Retina (tissue), 1 donor: ENCODE data around the gene ASB17.
"Not testable (repeated sequence)": the region's sequence is repeated elsewhere in the genome, so short reads cannot be mapped to it uniquely, and the experiment has no call there.

Source experiments
- DNase-seq: peaks from one replicate; pipeline ENCODE4 v3.0.0-alpha.2; 2016

ASB17 gene, protein sequence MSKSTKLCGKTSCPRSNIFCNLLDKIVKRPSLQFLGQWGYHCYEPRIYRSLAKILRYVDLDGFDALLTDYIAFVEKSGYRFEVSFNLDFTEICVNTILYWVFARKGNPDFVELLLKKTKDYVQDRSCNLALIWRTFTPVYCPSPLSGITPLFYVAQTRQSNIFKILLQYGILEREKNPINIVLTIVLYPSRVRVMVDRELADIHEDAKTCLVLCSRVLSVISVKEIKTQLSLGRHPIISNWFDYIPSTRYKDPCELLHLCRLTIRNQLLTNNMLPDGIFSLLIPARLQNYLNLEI

GRCh38 chr1:75932304-75932703 lies at the start of gene ASB17:
Gene ASB17, minus strand, starts transcription at chr1:75932404. Its CDS starts 113 bp downstream, at chr1:75932291.
- DNase-seq, result no peak

DNA sequence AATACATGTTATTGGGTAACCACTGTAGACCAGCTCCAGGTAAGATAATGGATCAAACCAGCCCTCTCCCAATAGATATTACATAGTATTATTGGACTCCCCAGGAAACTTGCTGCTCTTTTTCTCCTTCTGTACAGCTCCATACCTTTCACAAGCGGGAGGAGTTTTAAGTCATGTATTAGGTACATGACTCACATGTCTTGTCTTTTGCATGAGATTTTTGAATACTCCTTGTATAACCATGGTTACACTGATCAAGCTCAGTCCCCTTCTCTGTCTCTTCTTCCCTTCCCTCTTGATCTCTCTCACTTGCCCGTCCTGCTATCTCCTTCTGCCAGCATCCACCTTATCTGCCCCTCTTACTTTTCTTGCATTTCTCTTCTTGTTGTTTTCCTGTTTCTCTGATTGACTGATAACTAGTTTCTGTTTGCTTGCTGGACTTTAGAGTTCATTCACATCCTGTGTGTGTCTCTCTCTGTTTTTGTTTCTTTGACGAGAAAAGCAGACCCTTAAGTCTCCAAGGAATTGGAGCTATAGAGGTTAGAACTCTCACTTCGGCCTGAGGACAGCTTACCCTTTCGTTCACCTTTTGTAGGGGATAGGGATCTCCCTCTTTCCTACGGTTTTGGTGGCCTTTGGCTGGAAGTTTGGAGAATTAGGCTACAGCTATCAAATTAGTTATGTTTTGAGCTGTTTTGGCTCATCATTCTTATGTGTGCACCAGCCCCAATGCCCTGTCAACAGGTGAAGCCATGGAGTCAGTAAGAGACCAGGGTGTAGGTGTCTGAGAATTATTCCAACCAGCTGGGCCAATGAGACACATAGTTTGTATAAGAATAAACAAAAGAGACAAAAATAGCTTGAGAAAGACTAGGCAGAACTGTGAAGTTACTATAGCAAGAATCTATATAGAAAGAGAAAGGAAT lies 49.0 kb upstream of the ASB17 start:
- no peak for DNase-seq

DNA sequence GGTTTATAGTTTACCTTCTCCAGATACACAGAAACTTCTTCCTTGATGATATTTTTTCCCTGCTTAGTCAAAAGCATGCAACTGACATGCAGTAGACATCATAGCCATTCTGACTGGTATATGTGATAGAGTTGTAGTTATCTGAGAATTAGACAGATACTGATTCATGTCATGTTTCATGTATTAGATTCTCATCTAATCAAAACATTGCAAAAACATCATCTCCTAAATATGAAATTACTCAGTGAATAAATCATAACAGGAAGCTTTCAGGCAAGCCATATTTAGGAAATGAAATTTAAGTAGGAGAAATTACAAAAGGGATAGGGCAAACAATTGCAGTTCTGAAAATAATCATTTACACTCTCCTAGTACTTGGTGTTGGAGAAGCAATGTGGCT lies 38.4 kb upstream of the ASB17 start:
- DNase-seq, result no peak

DNA sequence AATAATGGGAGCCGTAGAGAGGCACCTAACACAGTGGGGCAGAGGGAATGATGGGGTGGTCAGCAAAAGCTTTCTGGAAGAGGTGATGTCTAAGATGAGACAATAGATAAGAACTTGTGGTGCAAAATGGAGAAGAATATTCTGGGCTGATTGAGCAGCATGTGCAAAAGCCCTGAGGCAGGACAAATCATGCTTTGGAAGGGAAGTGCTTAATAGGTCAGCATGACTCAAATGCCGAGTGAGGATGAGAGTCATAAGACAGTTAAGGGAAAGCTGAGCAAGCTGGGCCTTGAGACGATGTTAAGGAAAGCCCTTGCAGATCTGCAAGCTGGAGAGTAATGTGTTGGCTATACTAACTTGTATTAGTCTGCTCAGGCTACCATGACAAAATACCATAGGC lies 37.3 kb upstream of the ASB17 start:
- DNase-seq, result no peak

GRCh38 chr1:75967719-75968118 lies 35.5 kb upstream of the ASB17 start:
- DNase-seq, result no peak

DNA sequence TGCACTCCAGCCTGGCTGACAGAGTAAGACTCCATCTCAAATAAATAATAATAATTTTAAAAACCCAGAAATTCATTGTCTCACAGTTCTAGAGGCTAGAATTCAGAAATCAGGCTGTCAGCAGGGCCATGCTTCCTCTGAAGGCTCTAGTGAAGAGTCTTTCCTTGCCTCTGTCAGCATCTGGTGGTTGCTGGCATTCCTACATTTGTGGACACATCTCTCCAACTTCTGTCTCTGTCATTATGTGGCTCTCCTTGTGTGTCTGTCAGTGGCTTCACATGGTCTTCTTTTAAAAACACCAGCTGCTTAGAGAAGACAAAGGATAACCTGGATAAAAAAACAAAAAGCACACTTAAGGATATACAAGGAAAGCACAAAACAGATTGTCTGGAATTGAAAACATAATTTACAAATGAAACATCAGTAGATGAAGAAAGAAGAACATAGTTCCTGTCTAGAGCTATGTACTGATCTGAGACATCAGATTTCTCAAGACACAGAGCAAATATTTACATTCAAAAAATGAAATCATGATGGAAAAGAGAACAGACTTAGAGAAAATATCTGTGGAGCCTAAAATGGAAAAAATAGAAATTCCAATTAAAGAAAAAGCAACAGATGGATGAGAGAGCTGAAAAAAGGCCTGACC lies 32.7 kb upstream of the ASB17 start:
- no peak for DNase-seq

- not testable (repeated sequence) for DNase-seq
Measured at GRCh38 chr1:75964110-75964759, 32.0 kb upstream of the ASB17 start.

- DNase-seq, result no peak
Measured at GRCh38 chr1:75954586-75954985, 22.4 kb upstream of the ASB17 start.

- no peak for DNase-seq
Measured at GRCh38 chr1:75953461-75953860, 21.3 kb upstream of the ASB17 start.

- DNase-seq, result no peak
Measured at GRCh38 chr1:75952016-75952415, 19.8 kb upstream of the ASB17 start.

- DNase-seq, result no peak
Measured at GRCh38 chr1:75950176-75950575, 18.0 kb upstream of the ASB17 start.

GRCh38 chr1:75943037-75943436 lies 10.8 kb upstream of the ASB17 start:
- not testable (repeated sequence) for DNase-seq

- no peak for DNase-seq
Measured at GRCh38 chr1:75937034-75937433, 4.8 kb upstream of the ASB17 start.

DNA sequence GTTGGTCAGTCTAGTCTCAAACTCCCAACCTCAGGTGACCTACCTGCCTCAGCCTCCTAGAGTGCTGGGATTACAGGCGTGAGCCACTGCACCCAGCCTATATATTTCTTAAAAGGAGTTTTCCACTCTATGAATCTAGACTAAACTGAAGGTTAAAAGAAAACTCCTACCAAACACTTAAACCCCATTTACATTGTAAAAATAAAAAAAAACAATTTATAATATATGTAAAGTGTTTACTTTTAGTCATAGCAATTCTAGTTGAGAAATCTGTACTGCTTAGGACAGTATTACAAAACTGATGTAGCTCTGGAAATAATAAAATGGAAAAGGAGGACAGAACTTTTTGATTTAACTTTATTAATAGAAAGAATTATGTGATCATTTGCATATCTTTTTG lies 9.5 kb downstream of the ASB17 start:
- no peak for DNase-seq

DNA sequence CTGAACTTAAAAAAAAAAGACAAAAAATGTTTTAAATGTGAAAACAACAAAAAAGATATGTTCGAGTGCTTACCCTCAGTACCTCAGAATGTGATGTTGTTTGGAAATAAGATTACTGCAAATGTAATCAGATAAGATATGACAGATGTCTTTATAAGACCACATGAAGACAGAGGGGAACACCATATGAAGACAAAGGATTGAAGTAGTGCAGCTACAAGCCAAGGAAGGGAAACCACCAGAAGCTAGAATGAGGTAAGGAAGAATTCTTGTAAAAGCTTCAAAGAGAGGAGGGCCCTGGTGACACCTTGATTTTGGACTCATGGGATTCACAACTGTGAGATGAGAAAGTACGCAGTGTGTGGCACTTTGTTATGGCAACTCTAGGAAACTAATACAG lies 15.4 kb downstream of the ASB17 start:
- DNase-seq, result no peak

GRCh38 chr1:75908717-75909152 lies 23.5 kb downstream of the ASB17 start:
- DNase-seq, result peak; percentile 30

DNA sequence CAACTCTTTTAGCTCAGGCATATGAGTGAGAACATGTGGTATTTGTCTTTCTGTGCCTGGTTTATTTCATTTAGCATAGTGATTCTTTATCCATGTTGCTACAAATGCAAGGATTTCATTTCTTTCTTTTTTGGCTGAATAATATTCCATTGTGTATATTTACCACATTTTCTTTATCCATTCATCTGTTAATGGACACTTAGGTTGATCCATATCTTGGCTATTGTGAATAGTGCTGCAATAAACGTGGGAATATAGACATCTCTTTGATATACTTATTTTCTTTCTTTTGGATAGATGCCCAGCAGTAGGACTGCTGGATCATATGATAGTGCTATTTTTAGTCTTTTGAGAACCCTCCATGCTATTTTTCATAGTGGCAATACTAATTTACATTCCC lies 30.8 kb downstream of the ASB17 start:
- DNase-seq, result no peak

- DNase-seq, result no peak
Measured at GRCh38 chr1:75884437-75884836, 47.8 kb downstream of the ASB17 start.

GRCh38 chr1:75879985-75880384 lies 52.2 kb downstream of the ASB17 start:
- DNase-seq, result no peak

DNA sequence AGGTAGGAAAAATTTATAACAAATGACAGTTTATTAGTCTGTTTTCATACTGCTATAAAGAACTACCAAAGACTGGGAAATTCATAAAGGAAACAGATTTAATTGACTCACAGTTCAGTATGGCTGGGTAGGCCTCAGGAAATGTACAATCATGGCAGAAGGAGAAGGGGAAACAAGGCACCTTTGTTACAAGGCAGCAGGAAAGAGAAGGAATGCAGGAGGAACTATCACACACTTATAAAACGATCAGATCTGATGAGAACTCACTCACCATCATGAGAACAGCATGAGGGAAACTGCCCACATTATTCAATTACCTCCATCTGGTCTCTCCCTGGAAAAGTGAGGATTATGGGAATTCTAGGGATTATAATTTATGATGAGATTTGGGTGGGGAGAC lies 61.3 kb downstream of the ASB17 start:
- no peak for DNase-seq
